Stomach (tissue), 4 donors: Measurements from ENCODE around the gene CRADD.
A peak's percentile ranks its signal among the peaks of the same experiment; 100 is the strongest.

Experiments
- EP300 ChIP-seq: sonication (generic); formaldehyde crosslinking; IDR thresholded peaks from one replicate; pipeline ENCODE4 v1.6.1; 2017; ENCODE audit warnings: antibody characterized with exemption
- POLR2A ChIP-seq, 4 donors: fragments of 450-650 bp; IDR thresholded peaks; one replicate each; pipeline ENCODE4 v1.6.1; 2016; ENCODE audit warnings: antibody characterized with exemption in 4 of 4, control low read depth in 2 of 4, mild to moderate bottlenecking in 1 of 4, moderate library complexity in 1 of 4
- POLR2AphosphoS5 ChIP-seq, 3 donors: sonication (generic); formaldehyde crosslinking; IDR thresholded peaks; one replicate each; pipeline ENCODE4 v1.6.1; 2016; ENCODE audit warnings: antibody characterized with exemption in 3 of 3
- TF ChIP-seq, protein P1 (sequence below), 7 experiments: fragments of 450-650 bp in 4 of 7; fragments of 200-600 bp in 3 of 7; sonication (generic) in 3 of 7; IDR thresholded peaks; one replicate each; pipeline ENCODE4 v1.5.1; 2016 to 2019; ENCODE audit warnings: antibody characterized with exemption in 7 of 7, control low read depth in 2 of 7, mild to moderate bottlenecking in 1 of 7

DNA sequence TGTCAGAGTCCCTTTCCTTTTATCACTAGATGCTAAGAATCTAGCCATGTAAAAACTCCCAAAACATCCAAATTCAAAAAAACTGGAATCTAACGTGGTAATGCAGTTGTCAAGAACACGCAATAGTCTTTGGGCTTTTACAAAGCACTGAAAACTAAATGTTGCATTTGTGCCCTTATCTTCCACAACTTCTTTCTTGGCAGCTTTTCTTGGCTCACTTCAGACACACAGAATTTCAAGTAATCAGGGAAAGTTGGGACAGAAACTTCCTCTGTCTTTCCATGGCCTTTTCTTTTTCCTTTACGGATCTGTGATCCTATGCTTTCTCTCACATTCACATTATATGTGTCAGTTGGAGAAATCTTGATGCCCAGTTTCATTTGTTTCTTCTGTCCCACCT, 136.0 kb downstream of the CRADD start:
- TF ChIP-seq POLR2AphosphoS5 (IDR thresholded peaks at IDR 0.05): peak; percentile 40 to 72 (median 40)
- TF ChIP-seq, protein P1, sequence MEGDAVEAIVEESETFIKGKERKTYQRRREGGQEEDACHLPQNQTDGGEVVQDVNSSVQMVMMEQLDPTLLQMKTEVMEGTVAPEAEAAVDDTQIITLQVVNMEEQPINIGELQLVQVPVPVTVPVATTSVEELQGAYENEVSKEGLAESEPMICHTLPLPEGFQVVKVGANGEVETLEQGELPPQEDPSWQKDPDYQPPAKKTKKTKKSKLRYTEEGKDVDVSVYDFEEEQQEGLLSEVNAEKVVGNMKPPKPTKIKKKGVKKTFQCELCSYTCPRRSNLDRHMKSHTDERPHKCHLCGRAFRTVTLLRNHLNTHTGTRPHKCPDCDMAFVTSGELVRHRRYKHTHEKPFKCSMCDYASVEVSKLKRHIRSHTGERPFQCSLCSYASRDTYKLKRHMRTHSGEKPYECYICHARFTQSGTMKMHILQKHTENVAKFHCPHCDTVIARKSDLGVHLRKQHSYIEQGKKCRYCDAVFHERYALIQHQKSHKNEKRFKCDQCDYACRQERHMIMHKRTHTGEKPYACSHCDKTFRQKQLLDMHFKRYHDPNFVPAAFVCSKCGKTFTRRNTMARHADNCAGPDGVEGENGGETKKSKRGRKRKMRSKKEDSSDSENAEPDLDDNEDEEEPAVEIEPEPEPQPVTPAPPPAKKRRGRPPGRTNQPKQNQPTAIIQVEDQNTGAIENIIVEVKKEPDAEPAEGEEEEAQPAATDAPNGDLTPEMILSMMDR (IDR thresholded peaks at IDR 0.05): no peak
- TF ChIP-seq POLR2A (IDR thresholded peaks at IDR 0.05): no peak
- no peak for TF ChIP-seq EP300
